Mesangial cell (primary cell): ENCODE measurements around the gene TIMM21. TPM values are rescaled to one million over a fixed set of nuclear protein-coding genes. Genes with fewer than 3 reads are reported as not detected.

Experiments
- total RNA-seq: library from RNA; depleted of rRNA; stranded (reverse); fragments of >200 nt; gene quantifications from 2 replicates; pipeline ENCODE4 v1.2.3, GENCODE V29; 2015

Gene TIMM21
- 8.5 and 31.0 TPM in 2 replicates for total RNA-seq

GRCh38 chr18:74147779-74148542 is at the start of gene TIMM21, which contains the start of gene FBXO15:
TSS of gene TIMM21 (plus strand) at chr18:74148523. CDS start at chr18:74148809, 286 bp downstream.
TSS of gene FBXO15 (minus strand) at chr18:74147834. CDS start at chr18:74147785, 49 bp downstream.

Other genes starting within 250 kb of the TIMM21 start
- gene FBXO15, start 689 bp upstream of the TIMM21 start, total RNA-seq, result 0.76 and 0.98 TPM in 2 replicates
- 80.2 and 99.1 TPM in 2 replicates for gene CYB5A, start 143.4 kb downstream of the TIMM21 start, total RNA-seq
- gene C18orf63, start 167.3 kb downstream of the TIMM21 start, total RNA-seq, result not detected in 2 replicates